ENCODE results near the gene DNAH8. TPM values are rescaled to one million over a fixed set of nuclear protein-coding genes. Genes with fewer than 3 reads are reported as not detected.

Gene DNAH8
- total RNA-seq, 1 experiment from 2014 or later = not detected

- H3K4me1 ChIP-seq (replicated peaks; ENCODE audit: insufficient read depth) = peaks cover 31% of the 10 kb centered on the region
- ChIA-PET POLR2A (ENCODE audit: unreplicated experiment) (no interaction called here), CTCF (no interaction called here)
- H3K4me3 ChIP-seq = no peak overlapping the region
- H3K79me2 ChIP-seq (ENCODE audit: low read depth) = no peaks in the 10 kb centered on the region
- H4K20me1 ChIP-seq (ENCODE audit: insufficient read depth) = no peaks in the 10 kb centered on the region
- intact Hi-C loops (cut with micrococcal nuclease; ENCODE audit: unreplicated experiment) = no loop called here
- H3F3A ChIP-seq (ENCODE audit: insufficient read depth, low read depth) = peaks cover 23% of the 10 kb centered on the region
- no TSS peak for BruUV-seq (replicated peaks)
- H3K9me2 ChIP-seq (ENCODE audit: insufficient read depth) = 0 out of 2 replicates have a peak, but pooled peaks cover 5% of the 10 kb centered on the region
- H3K27me3 ChIP-seq (ENCODE audit: insufficient read depth, low read depth) = no peaks in the 10 kb centered on the region
- H3K27ac ChIP-seq = no peak overlapping the region
- no peak overlapping the region for H3K4me2 ChIP-seq
- TF ChIP-seq CTCF (conservative IDR thresholded peaks at IDR 0.05) (no peak), EZH2 (IDR thresholded peaks at IDR 0.05; ENCODE audit: low read depth) (no peak)
- H3K36me3 ChIP-seq (ENCODE audit: low read depth) = no peaks in the 10 kb centered on the region
- no peak for DNase-seq
- H3K9me3 ChIP-seq (ENCODE audit: insufficient read depth, low read depth) = no peaks in the 10 kb centered on the region
- no peak overlapping the region for H2AFZ ChIP-seq
Observed at GRCh38 chr6:38750968-38751615, 36.0 kb downstream of the DNAH8 start.

- CTCF ChIA-PET = no interaction called here
- intact Hi-C loops (cut with micrococcal nuclease; ENCODE audit: unreplicated experiment) = no loop called here
- BruUV-seq (replicated peaks) = no TSS peak
Observed at GRCh38 chr6:38753707-38754106, 38.6 kb downstream of the DNAH8 start.

GRCh38 chr6:38755207-38755606, 40.1 kb downstream of the DNAH8 start:
- Histone ChIP-seq H3K4me1 (replicated peaks; ENCODE audit: insufficient read depth) (peaks cover 37% of the 10 kb centered on the region), H3K79me2 (ENCODE audit: low read depth) (no peaks in the 10 kb centered on the region), H3F3A (ENCODE audit: insufficient read depth, low read depth) (peaks cover 30% of the 10 kb centered on the region), H3K9me3 (ENCODE audit: insufficient read depth, low read depth) (peaks cover 5% of the 10 kb centered on the region; the same call in 1 of the 2 replicates), H4K20me1 (ENCODE audit: insufficient read depth) (no peaks in the 10 kb centered on the region), H3K4me3 (peak overlapping the region; percentile 44; the same call in 1 of the 2 replicates), H2AFZ (peak overlapping the region; percentile 74; the same call in 1 of the 2 replicates), H3K9me2 (ENCODE audit: insufficient read depth) (0 out of 2 replicates have a peak, but pooled peaks cover 5% of the 10 kb centered on the region), H3K27ac (peak overlapping the region; percentile 100), H3K4me2 (peak overlapping the region; percentile 84), H3K27me3 (ENCODE audit: insufficient read depth, low read depth) (no peaks in the 10 kb centered on the region), H3K36me3 (ENCODE audit: low read depth) (no peaks in the 10 kb centered on the region)
- ChIA-PET POLR2A (ENCODE audit: unreplicated experiment) (interaction anchor here (0.5 kb wide), 1 partner anchor 1341 kb away, joined by 4 read pairs; no protein-coding TSS in a partner anchor), CTCF (interaction anchor here (0.6 kb wide), 1 partner anchor 52 kb away, joined by 8 read pairs; no protein-coding TSS in a partner anchor)
- TF ChIP-seq CTCF (conservative IDR thresholded peaks at IDR 0.05) = no peak
- TF ChIP-seq EZH2 (IDR thresholded peaks at IDR 0.05; ENCODE audit: low read depth) = no peak
- intact Hi-C loops (cut with micrococcal nuclease; ENCODE audit: unreplicated experiment) = no loop called here
- no TSS peak for BruUV-seq (replicated peaks)
- DNase-seq = peak in 1 of 2 experiments; percentile 98

More at GRCh38 chr6:38753707-38754106, 38.6 kb downstream of the DNAH8 start:
- H3K36me3 ChIP-seq (ENCODE audit: low read depth) = no peaks in the 10 kb centered on the region
- no peaks in the 10 kb centered on the region for H3K9me3 ChIP-seq (ENCODE audit: insufficient read depth, low read depth)
- 0 out of 2 replicates have a peak, but pooled peaks cover 5% of the 10 kb centered on the region for H3K9me2 ChIP-seq (ENCODE audit: insufficient read depth)
- H3K27me3 ChIP-seq (ENCODE audit: insufficient read depth, low read depth) = no peaks in the 10 kb centered on the region
- peak overlapping the region; percentile 100 for H3K27ac ChIP-seq
- peaks cover 30% of the 10 kb centered on the region for H3F3A ChIP-seq (ENCODE audit: insufficient read depth, low read depth)
- peaks cover 37% of the 10 kb centered on the region for H3K4me1 ChIP-seq (replicated peaks; ENCODE audit: insufficient read depth)
- POLR2A ChIA-PET (ENCODE audit: unreplicated experiment) = no interaction called here
- peak overlapping the region; percentile 84; the same call in 1 of the 2 replicates for H3K4me2 ChIP-seq
- no peaks in the 10 kb centered on the region for H3K79me2 ChIP-seq (ENCODE audit: low read depth)
- no peak overlapping the region for H2AFZ ChIP-seq
- DNase-seq = no peak
- H4K20me1 ChIP-seq (ENCODE audit: insufficient read depth) = no peaks in the 10 kb centered on the region
- no peak overlapping the region for H3K4me3 ChIP-seq
- no peak for TF ChIP-seq EZH2 (IDR thresholded peaks at IDR 0.05; ENCODE audit: low read depth)
- no peak for TF ChIP-seq CTCF (conservative IDR thresholded peaks at IDR 0.05)

All from PC-9 (cell line).